Measurements from ENCODE around the gene CLVS2.

CLVS2 gene

GRCh38 chr6:123062670-123063069 is 66.6 kb downstream of the CLVS2 start:
- no peak overlapping the region for H3K4me3 Mint-ChIP-seq
- H3K27me3 Mint-ChIP-seq, result no peaks in the 10 kb centered on the region
- no peak overlapping the region for H3K27ac Mint-ChIP-seq
- H3K4me1 Mint-ChIP-seq, result no peaks in the 10 kb centered on the region
- H3K36me3 Mint-ChIP-seq, result no peaks in the 10 kb centered on the region
- H3K9me3 Mint-ChIP-seq, result no peaks in the 10 kb centered on the region
- no peak for ATAC-seq

- Mint-ChIP-seq H3K9me3 (no peaks in the 10 kb centered on the region), H3K27me3 (no peaks in the 10 kb centered on the region), H3K4me3 (no peak overlapping the region), H3K27ac (no peak overlapping the region), H3K36me3 (no peaks in the 10 kb centered on the region), H3K4me1 (no peaks in the 10 kb centered on the region)
- ATAC-seq, result no peak
Measured at GRCh38 chr6:123064038-123064437, 68.0 kb downstream of the CLVS2 start.

- Mint-ChIP-seq H3K9me3 (no peaks in the 10 kb centered on the region), H3K4me1 (no peaks in the 10 kb centered on the region), H3K4me3 (no peak overlapping the region), H3K27ac (no peak overlapping the region), H3K36me3 (no peaks in the 10 kb centered on the region), H3K27me3 (no peaks in the 10 kb centered on the region)
- ATAC-seq, result no peak
Measured at GRCh38 chr6:123074616-123075015, 78.6 kb downstream of the CLVS2 start.

GRCh38 chr6:123085403-123085802 is 89.4 kb downstream of the CLVS2 start:
- Mint-ChIP-seq H3K9me3 (no peaks in the 10 kb centered on the region), H3K27me3 (no peaks in the 10 kb centered on the region), H3K4me1 (no peaks in the 10 kb centered on the region), H3K36me3 (no peaks in the 10 kb centered on the region), H3K4me3 (no peak overlapping the region), H3K27ac (no peak overlapping the region)
- ATAC-seq, result no peak

GRCh38 chr6:123089226-123089625 is 93.2 kb downstream of the CLVS2 start:
- Mint-ChIP-seq H3K9me3 (peaks cover 3% of the 10 kb centered on the region), H3K4me1 (no peaks in the 10 kb centered on the region), H3K27ac (no peak overlapping the region), H3K4me3 (no peak overlapping the region), H3K36me3 (no peaks in the 10 kb centered on the region), H3K27me3 (no peaks in the 10 kb centered on the region)
- ATAC-seq, result no peak

GRCh38 chr6:123091091-123091895 is 95.3 kb downstream of the CLVS2 start:
- no peak for ATAC-seq
- H3K4me3 Mint-ChIP-seq, result no peak overlapping the region
- peaks cover 7% of the 10 kb centered on the region for H3K9me3 Mint-ChIP-seq
- no peaks in the 10 kb centered on the region for H3K4me1 Mint-ChIP-seq
- H3K27ac Mint-ChIP-seq, result no peak overlapping the region
- H3K36me3 Mint-ChIP-seq, result no peaks in the 10 kb centered on the region
- H3K27me3 Mint-ChIP-seq, result no peaks in the 10 kb centered on the region

GRCh38 chr6:123091896-123092271 is 95.8 kb downstream of the CLVS2 start:
- H3K4me1 Mint-ChIP-seq, result no peaks in the 10 kb centered on the region
- peaks cover 7% of the 10 kb centered on the region for H3K9me3 Mint-ChIP-seq
- no peaks in the 10 kb centered on the region for H3K27me3 Mint-ChIP-seq
- H3K4me3 Mint-ChIP-seq, result no peak overlapping the region
- no peaks in the 10 kb centered on the region for H3K36me3 Mint-ChIP-seq
- no peak for ATAC-seq
- no peak overlapping the region for H3K27ac Mint-ChIP-seq

GRCh38 chr6:123094795-123095194 is 98.8 kb downstream of the CLVS2 start:
- Mint-ChIP-seq H3K4me3 (no peak overlapping the region), H3K4me1 (no peaks in the 10 kb centered on the region), H3K27ac (no peak overlapping the region), H3K9me3 (peaks cover 7% of the 10 kb centered on the region), H3K36me3 (no peaks in the 10 kb centered on the region), H3K27me3 (no peaks in the 10 kb centered on the region)
- no peak for ATAC-seq

GRCh38 chr6:123105561-123105960 is 109.5 kb downstream of the CLVS2 start:
- ATAC-seq, result no peak
- Mint-ChIP-seq H3K27me3 (no peaks in the 10 kb centered on the region), H3K27ac (no peak overlapping the region), H3K36me3 (no peaks in the 10 kb centered on the region), H3K9me3 (peaks cover 6% of the 10 kb centered on the region), H3K4me1 (no peaks in the 10 kb centered on the region), H3K4me3 (no peak overlapping the region)

GRCh38 chr6:123116370-123116769 is 120.3 kb downstream of the CLVS2 start:
- H3K36me3 Mint-ChIP-seq, result no peaks in the 10 kb centered on the region
- no peak overlapping the region for H3K4me3 Mint-ChIP-seq
- peaks cover 2% of the 10 kb centered on the region for H3K9me3 Mint-ChIP-seq
- H3K4me1 Mint-ChIP-seq, result no peaks in the 10 kb centered on the region
- no peak for ATAC-seq
- H3K27me3 Mint-ChIP-seq, result no peaks in the 10 kb centered on the region
- no peak overlapping the region for H3K27ac Mint-ChIP-seq

- Mint-ChIP-seq H3K4me3 (no peak overlapping the region), H3K27me3 (no peaks in the 10 kb centered on the region), H3K36me3 (no peaks in the 10 kb centered on the region), H3K4me1 (no peaks in the 10 kb centered on the region), H3K9me3 (peaks cover 2% of the 10 kb centered on the region), H3K27ac (no peak overlapping the region)
- ATAC-seq, result no peak
Measured at GRCh38 chr6:123117145-123117908, 121.3 kb downstream of the CLVS2 start.

- no peak for ATAC-seq
- no peak overlapping the region for H3K4me3 Mint-ChIP-seq
- H3K36me3 Mint-ChIP-seq, result no peaks in the 10 kb centered on the region
- H3K4me1 Mint-ChIP-seq, result no peaks in the 10 kb centered on the region
- no peaks in the 10 kb centered on the region for H3K27me3 Mint-ChIP-seq
- H3K27ac Mint-ChIP-seq, result no peak overlapping the region
- peaks cover 5% of the 10 kb centered on the region for H3K9me3 Mint-ChIP-seq
Measured at GRCh38 chr6:123118811-123119210, 122.8 kb downstream of the CLVS2 start.
